GM23248 (cell line): Measurements from ENCODE around the gene CRY2. TPM values are rescaled to one million over a fixed set of nuclear protein-coding genes. Genes with fewer than 3 reads are reported as not detected.

Experiments used
- DNase-seq: peaks from one replicate; pipeline ENCODE4 v3.0.0-alpha.2; 2015
- H2AFZ ChIP-seq: fragments of 200-600 bp; sonication (generic); 2 replicates; pipeline ENCODE4 v1.6.1; 2016; ENCODE audit warnings: antibody characterized with exemption
- H3F3A ChIP-seq: fragments of 200-600 bp; sonication (generic); 2 replicates; pipeline ENCODE4 v1.6.1; 2016; ENCODE audit warnings: mild to moderate bottlenecking, antibody characterized with exemption, mixed run types; ENCODE audit not compliant: insufficient read depth
- H3K27ac ChIP-seq: fragments of 200-600 bp; sonication (generic); 2 replicates; pipeline ENCODE4 v1.5.1; 2016; ENCODE audit warnings: mild to moderate bottlenecking
- H3K27me3 ChIP-seq: fragments of 200-600 bp; sonication (generic); replicated peaks from 2 replicates; pipeline ENCODE4 v1.6.1; 2016; ENCODE audit warnings: mild to moderate bottlenecking; ENCODE audit not compliant: insufficient read depth
- H3K36me3 ChIP-seq: fragments of 200-600 bp; sonication (generic); 2 replicates; pipeline ENCODE4 v1.6.1; 2016; ENCODE audit warnings: low read depth, mild to moderate bottlenecking
- H3K4me1 ChIP-seq: fragments of 200-600 bp; sonication (generic); 2 replicates; pipeline ENCODE4 v1.6.1; 2016; ENCODE audit warnings: mild to moderate bottlenecking; ENCODE audit not compliant: insufficient read depth
- H3K4me2 ChIP-seq: fragments of 200-600 bp; sonication (generic); one replicate; pipeline ENCODE4 v1.6.1; 2016; ENCODE audit warnings: mild to moderate bottlenecking; ENCODE audit not compliant: unreplicated experiment
- H3K4me3 ChIP-seq: fragments of 200-600 bp; sonication (generic); 2 replicates; pipeline ENCODE4 v1.5.1; 2016; ENCODE audit warnings: mild to moderate bottlenecking
- H3K79me2 ChIP-seq: fragments of 200-600 bp; sonication (generic); 2 replicates; pipeline ENCODE4 v1.6.1; 2016; ENCODE audit warnings: mild to moderate bottlenecking; ENCODE audit not compliant: insufficient read depth
- H3K9ac ChIP-seq: fragments of 200-600 bp; sonication (generic); 2 replicates; pipeline ENCODE4 v1.6.1; 2016; ENCODE audit warnings: mild to moderate bottlenecking
- H3K9me2 ChIP-seq: fragments of 200-600 bp; sonication (generic); 2 replicates; pipeline ENCODE4 v1.6.1; 2016; ENCODE audit warnings: mixed run types, mild to moderate bottlenecking, moderate library complexity; ENCODE audit not compliant: insufficient read depth
- H3K9me3 ChIP-seq: fragments of 200-600 bp; sonication (generic); one replicate; pipeline ENCODE4 v1.6.1; 2017; ENCODE audit warnings: low read depth
- H4K20me1 ChIP-seq: fragments of 200-600 bp; sonication (generic); 2 replicates; pipeline ENCODE4 v1.6.0; 2016; ENCODE audit not compliant: insufficient read depth
- EZH2 ChIP-seq: fragments of 200-600 bp; sonication (generic); IDR thresholded peaks from 2 replicates; pipeline ENCODE4 v1.6.1; 2018; ENCODE audit warnings: antibody characterized with exemption, mild to moderate bottlenecking; ENCODE audit not compliant: insufficient read depth, poor library complexity, severe bottlenecking
- EZH2phosphoT487 ChIP-seq: fragments of 200-600 bp; sonication (generic); IDR thresholded peaks from 2 replicates; pipeline ENCODE4 v1.6.1; 2018; ENCODE audit warnings: antibody characterized with exemption, moderate library complexity, mild to moderate bottlenecking, low read depth; ENCODE audit not compliant: insufficient read depth
- WGBS, 2 experiments: methylation state at CpG; one replicate each; pipeline ENCODE4 v1.1.6; 2015 to 2017; ENCODE audit warnings: low lambda C conversion rate in 2 of 2, low coverage in 1 of 2; ENCODE audit errors: missing lambda C conversion rate in 2 of 2; 5-methylcytosine and 5-hydroxymethylcytosine counted together
- in situ Hi-C: fragments of 300-500 bp; cut with MboI; formaldehyde crosslinking; loops from 2 replicates; pipeline ENCODE4 v1.15.0; 2020
- polyA plus RNA-seq: library from polyadenylated mRNA; unstranded; fragments of >200 nt; fragmentation: Nextera tagmentation; extraction: Ambion mirVana; gene quantifications from 2 replicates; pipeline ENCODE4 v1.2.1, GENCODE V29; 2016
- total RNA-seq: library from RNA; depleted of rRNA; stranded (reverse); fragments of >200 nt; shearing (Covaris generic); gene quantifications from 2 replicates; pipeline ENCODE4 v1.2.3, GENCODE V29; 2014

Gene CRY2
- total and polyA plus RNA-seq, 2 experiments from 2014 or later = 7.6 to 10.3 TPM

- DNase-seq = no peak
- no peak overlapping the region for H3K4me2 ChIP-seq
- H2AFZ ChIP-seq = no peak overlapping the region
- no peaks in the 10 kb centered on the region for H3K36me3 ChIP-seq
- peaks cover 40% of the 10 kb centered on the region for H3K4me1 ChIP-seq
- H3K9ac ChIP-seq = no peak overlapping the region
- peaks cover 80% of the 10 kb centered on the region for H3K79me2 ChIP-seq
- no peak overlapping the region for H3K4me3 ChIP-seq
- 24 to 32% methylated on average over 4 of the region's 4 CpGs for WGBS, 2 experiments
- H4K20me1 ChIP-seq = no peaks in the 10 kb centered on the region
- no peak for TF ChIP-seq EZH2
- no peak for TF ChIP-seq EZH2phosphoT487
- H3K9me2 ChIP-seq = no peaks in the 10 kb centered on the region
- in situ Hi-C loops = no loop called here
- H3K27ac ChIP-seq = no peak overlapping the region
- no peaks in the 10 kb centered on the region for H3K27me3 ChIP-seq
- peaks cover 21% of the 10 kb centered on the region for H3F3A ChIP-seq
- H3K9me3 ChIP-seq = no peaks in the 10 kb centered on the region
Observed at GRCh38 chr11:45852018-45852711, 4.9 kb downstream of the CRY2 start.

DNA sequence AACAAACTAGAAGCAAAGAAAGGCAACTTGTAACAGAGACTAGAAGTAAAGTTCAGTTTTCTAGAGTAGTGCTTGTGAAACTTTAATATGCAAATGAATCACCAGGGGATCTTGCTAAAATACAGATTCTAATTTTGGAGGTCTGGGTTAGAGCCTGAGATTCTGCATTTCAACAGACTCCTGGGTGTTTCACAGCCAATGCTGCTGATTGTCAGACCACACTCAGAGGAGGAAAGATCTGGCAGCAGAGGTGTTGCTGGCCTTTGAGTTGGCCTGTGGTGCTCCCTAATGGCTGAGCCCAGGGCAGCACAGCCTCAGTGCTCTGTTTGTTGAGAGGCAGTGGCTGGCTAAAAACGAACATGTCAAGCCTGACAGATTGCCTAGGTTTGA is 5.4 kb downstream of the CRY2 start:
- peaks cover 80% of the 10 kb centered on the region for H3K79me2 ChIP-seq
- H3K9me2 ChIP-seq = no peaks in the 10 kb centered on the region
- TF ChIP-seq EZH2phosphoT487 = no peak
- TF ChIP-seq EZH2 = no peak
- H3F3A ChIP-seq = peaks cover 26% of the 10 kb centered on the region
- peak; percentile 31 for DNase-seq
- H3K4me3 ChIP-seq = no peak overlapping the region
- no peak overlapping the region for H2AFZ ChIP-seq
- H4K20me1 ChIP-seq = no peaks in the 10 kb centered on the region
- H3K36me3 ChIP-seq = no peaks in the 10 kb centered on the region
- peaks cover 46% of the 10 kb centered on the region for H3K4me1 ChIP-seq
- no peaks in the 10 kb centered on the region for H3K27me3 ChIP-seq
- 0% methylated on average over 1 of the region's 1 CpG for WGBS, 2 experiments
- no peak overlapping the region for H3K27ac ChIP-seq
- H3K9me3 ChIP-seq = no peaks in the 10 kb centered on the region
- no peak overlapping the region for H3K4me2 ChIP-seq
- no peak overlapping the region for H3K9ac ChIP-seq
- in situ Hi-C loops = no loop called here

GRCh38 chr11:45853332-45854219 is 6.3 kb downstream of the CRY2 start:
- no peak overlapping the region for H3K9ac ChIP-seq
- no peak overlapping the region for H3K27ac ChIP-seq
- H3K4me3 ChIP-seq = no peak overlapping the region
- in situ Hi-C loops = no loop called here
- no peak overlapping the region for H3K4me2 ChIP-seq
- no peaks in the 10 kb centered on the region for H3K9me2 ChIP-seq
- H3K36me3 ChIP-seq = no peaks in the 10 kb centered on the region
- H3K27me3 ChIP-seq = no peaks in the 10 kb centered on the region
- no peak for TF ChIP-seq EZH2phosphoT487
- no peak for TF ChIP-seq EZH2
- peaks cover 32% of the 10 kb centered on the region for H3F3A ChIP-seq
- peaks cover 50% of the 10 kb centered on the region for H3K4me1 ChIP-seq
- WGBS, 2 experiments = 64 to 68% methylated on average over 7 of the region's 7 CpGs
- peaks cover 72% of the 10 kb centered on the region for H3K79me2 ChIP-seq
- H3K9me3 ChIP-seq = no peaks in the 10 kb centered on the region
- H4K20me1 ChIP-seq = no peaks in the 10 kb centered on the region
- no peak for DNase-seq
- H2AFZ ChIP-seq = no peak overlapping the region

- DNase-seq = peak; percentile 42
- Histone ChIP-seq H3K27me3 (no peaks in the 10 kb centered on the region), H3F3A (peaks cover 44% of the 10 kb centered on the region), H3K4me3 (no peak overlapping the region), H3K4me1 (peaks cover 57% of the 10 kb centered on the region), H2AFZ (no peak overlapping the region), H4K20me1 (no peaks in the 10 kb centered on the region), H3K4me2 (peak overlapping the region; percentile 11), H3K36me3 (no peaks in the 10 kb centered on the region), H3K9me2 (no peaks in the 10 kb centered on the region), H3K79me2 (peaks cover 58% of the 10 kb centered on the region), H3K9me3 (no peaks in the 10 kb centered on the region), H3K27ac (peak overlapping the region; percentile 98), H3K9ac (peak overlapping the region; percentile 74)
- in situ Hi-C loops = no loop called here
- no peak for TF ChIP-seq EZH2phosphoT487
- TF ChIP-seq EZH2 = no peak
- 29 to 32% methylated on average over 5 of the region's 5 CpGs for WGBS, 2 experiments
Observed at GRCh38 chr11:45855308-45855707, 8.0 kb downstream of the CRY2 start.
